Panc1 (cell line): ENCODE data around the gene TUBB2B. TPM values are rescaled to one million over a fixed set of nuclear protein-coding genes. Genes with fewer than 3 reads are reported as not detected.

Experiments
- ATAC-seq: fragments of 200-7000 bp; cut with Tn5 transposase; 2 replicates; pipeline ENCODE4 v1.9.1; 2020; ENCODE audit warnings: mild to moderate bottlenecking, moderate library complexity
- BruUV-seq: library from RNA; stranded (reverse); fragments of 400-500 nt; replicated peaks from 2 replicates; lab custom pipeline; 2021; lab: Mats Ljungman, UMichigan
- CTCF ChIA-PET: fragments of 300-600 bp; sonication (Branson Sonifier 250); formaldehyde crosslinking; loops from one replicate; lab custom pipeline; 2022; ENCODE audit warnings: antibody characterized with exemption; lab: Charles Lee
- POLR2A ChIA-PET: fragments of 300-600 bp; sonication (Branson Sonifier 250); formaldehyde crosslinking; loops from one replicate; lab custom pipeline; 2022; ENCODE audit warnings: antibody characterized with exemption; lab: Charles Lee
- DNase-seq: peaks from one replicate; pipeline ENCODE4 v3.0.0-alpha.2; 2010; ENCODE audit warnings: low read depth, low spot score
- H3K27ac ChIP-seq: 2 replicates; pipeline ENCODE4 v1.5.1; 2011; ENCODE audit warnings: mild to moderate bottlenecking, low read length, inconsistent platforms
- H3K27me3 ChIP-seq: fragments of 200-500 bp; sonication (Bioruptor generic); 2 replicates; pipeline ENCODE4 v1.6.0; 2014; ENCODE audit warnings: low read length, inconsistent platforms; ENCODE audit not compliant: control insufficient read depth, insufficient read depth
- H3K36me3 ChIP-seq: fragments of 200-500 bp; sonication (Bioruptor generic); 2 replicates; pipeline ENCODE4 v1.5.1; 2014; ENCODE audit warnings: inconsistent platforms, mild to moderate bottlenecking, low read length, moderate library complexity; ENCODE audit not compliant: control insufficient read depth, insufficient read depth
- H3K4me1 ChIP-seq: 2 replicates; pipeline ENCODE4 v1.5.1; 2011; ENCODE audit warnings: inconsistent platforms, mild to moderate bottlenecking, low read length, moderate library complexity; ENCODE audit not compliant: control insufficient read depth, insufficient read depth
- H3K4me3 ChIP-seq, 2 experiments: 2 replicates each; pipeline ENCODE4 v1.5.1; 2011 to 2012; ENCODE audit warnings: low read depth in 2 of 2, low read length in 2 of 2, mild to moderate bottlenecking in 2 of 2, inconsistent platforms in 1 of 2, moderate library complexity in 1 of 2
- H3K9me3 ChIP-seq: fragments of 200-500 bp; sonication (Bioruptor generic); 2 replicates; pipeline ENCODE4 v1.5.1; 2014; ENCODE audit warnings: low read depth, mild to moderate bottlenecking, inconsistent platforms, low read length, moderate library complexity; ENCODE audit not compliant: control insufficient read depth, insufficient read depth
- CTCF ChIP-seq: fragments of 450-650 bp; IDR thresholded peaks from 2 replicates; pipeline ENCODE4 v1.5.1; 2017; ENCODE audit warnings: mild to moderate bottlenecking
- POLR2AphosphoS5 ChIP-seq: IDR thresholded peaks from 2 replicates; pipeline ENCODE4 v1.6.1; 2012; ENCODE audit warnings: mild to moderate bottlenecking, low read depth, low read length, moderate library complexity
- REST ChIP-seq, 2 experiments: IDR thresholded peaks; 2 replicates each; pipeline ENCODE4 v1.6.1; 2011 to 2012; ENCODE audit warnings: low read depth in 2 of 2, control low read depth in 1 of 2, low read length in 1 of 2, mild to moderate bottlenecking in 1 of 2, moderate library complexity in 1 of 2; ENCODE audit not compliant: insufficient read depth in 1 of 2
- SIN3A ChIP-seq: IDR thresholded peaks from 2 replicates; pipeline ENCODE4 v1.6.1; 2012; ENCODE audit warnings: low read depth, mild to moderate bottlenecking, low read length, moderate library complexity, borderline replicate concordance; ENCODE audit not compliant: insufficient read depth
- TCF7L2 ChIP-seq: IDR thresholded peaks from 2 replicates; pipeline ENCODE4 v1.6.1; 2011; ENCODE audit warnings: mild to moderate bottlenecking, low read depth, low read length, inconsistent platforms
- in situ Hi-C: cut with HindIII; loops from 2 replicates; pipeline ENCODE4 v1.10.0; 2016; ENCODE audit warnings: low sequenced_read_pairs, low pct_unique_long_range_greater_than_20kb
- intact Hi-C: fragments of 100-400 bp; cut with micrococcal nuclease; formaldehyde crosslinking; loops from one replicate; pipeline ENCODE4 v1.10.0; 2022; ENCODE audit not compliant: unreplicated experiment
- total RNA-seq: library from RNA; stranded (reverse); gene quantifications from one replicate; pipeline ENCODE4 v1.2.1, GENCODE V29; 2021; ENCODE audit not compliant: unreplicated experiment

The TUBB2B gene
- total RNA-seq, 1 experiment from 2014 or later, result 22.7 TPM

- in situ Hi-C loops, result no loop called here
- no peak for DNase-seq
- BruUV-seq, result no TSS peak
- Histone ChIP-seq H3K27me3 (peaks cover 6% of the 10 kb centered on the region), H3K27ac (no peak overlapping the region), H3K4me1 (peaks cover 9% of the 10 kb centered on the region), H3K36me3 (no peaks in the 10 kb centered on the region), H3K9me3 (no peaks in the 10 kb centered on the region), H3K4me3 (no peak overlapping the region; a peak in 1 of 4 replicates)
- TF ChIP-seq POLR2AphosphoS5 (no peak), CTCF (no peak), SIN3A (no peak), REST (IDR thresholded peaks at IDR 0.05; ENCODE audit: insufficient read depth in 1 of 2, low read depth in 2 of 2, low read length in 1 of 2) (no peak), TCF7L2 (no peak)
- CTCF ChIA-PET, result interaction anchor here (0.7 kb wide), 1 partner anchor 30 kb away, joined by 9 read pairs; the partner anchor contains the start of gene PSMG4
- intact Hi-C loops, result no loop called here
- POLR2A ChIA-PET, result no interaction called here
- no peak for ATAC-seq
Measured at GRCh38 chr6:3228771-3229565, 1.5 kb upstream of the TUBB2B start.

- H3K27ac ChIP-seq, result no peak overlapping the region
- CTCF ChIA-PET, result interaction anchor here (0.6 kb wide), 1 partner anchor 101 kb away, joined by 8 read pairs; no protein-coding TSS in a partner anchor
- H3K27me3 ChIP-seq, result peaks cover 6% of the 10 kb centered on the region
- H3K9me3 ChIP-seq, result no peaks in the 10 kb centered on the region
- H3K4me1 ChIP-seq, result peaks cover 9% of the 10 kb centered on the region
- H3K36me3 ChIP-seq, result no peaks in the 10 kb centered on the region
- no peak for TF ChIP-seq TCF7L2
- no peak for TF ChIP-seq REST (IDR thresholded peaks at IDR 0.05; ENCODE audit: insufficient read depth in 1 of 2, low read depth in 2 of 2, low read length in 1 of 2)
- no peak for TF ChIP-seq POLR2AphosphoS5
- TF ChIP-seq SIN3A, result no peak
- no peak for TF ChIP-seq CTCF
- intact Hi-C loops (no loop called here), in situ Hi-C loops (no loop called here)
- ATAC-seq (0 out of 2 replicates have a peak, but pooled peaks have one; percentile 3), DNase-seq (no peak)
- POLR2A ChIA-PET, result no interaction called here
- peak overlapping the region; percentile 63 to 71 for H3K4me3 ChIP-seq
- BruUV-seq, result no TSS peak
Measured at GRCh38 chr6:3228046-3228671, 706 bp upstream of the TUBB2B start.
